Measurements from ENCODE around the gene MED15. TPM values are rescaled to one million over a fixed set of nuclear protein-coding genes. Genes with fewer than 3 reads are reported as not detected.

The MED15 gene
- total RNA-seq, 1 experiment from 2014 or later, result 94.7 TPM

DNA sequence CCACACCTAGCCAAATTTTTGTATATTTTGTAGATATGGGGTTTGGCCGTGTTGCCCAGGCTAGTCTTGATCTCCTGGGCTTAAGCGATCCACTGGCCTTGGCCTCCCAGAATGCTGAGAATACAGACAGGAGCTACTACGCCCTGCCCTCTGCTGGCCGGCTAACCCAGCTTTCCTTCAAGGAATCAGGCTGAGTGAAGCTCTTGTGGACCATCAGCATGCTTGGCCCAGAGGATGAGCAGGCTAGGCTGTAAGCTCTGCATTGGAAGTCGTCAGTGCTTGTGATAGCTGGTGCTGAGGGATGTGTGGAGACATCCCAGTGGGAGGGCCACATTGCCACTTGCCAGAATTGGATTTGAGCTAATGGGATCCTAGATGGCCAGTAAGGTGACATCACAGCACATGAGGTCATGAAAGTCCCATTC, 60.6 kb downstream of the MED15 start:
- peaks cover 6% of the 10 kb centered on the region for H3K4me1 Mint-ChIP-seq (ENCODE audit: low read depth, unreplicated experiment)
- H3K36me3 Mint-ChIP-seq (ENCODE audit: insufficient read depth, unreplicated experiment), result peaks cover 93% of the 10 kb centered on the region
- H3K4me3 Mint-ChIP-seq (ENCODE audit: unreplicated experiment), result no peak overlapping the region
- H3K9me3 Mint-ChIP-seq (ENCODE audit: unreplicated experiment), result no peaks in the 10 kb centered on the region
- CTCF ChIA-PET, result interaction anchor here (0.5 to 2.0 kb wide), 14 partner anchors 15 to 150 kb away, joined by 3 to 22 read pairs (median 3); partner anchors contain the start of genes KLHL22 and MED15
- BruUV-seq (replicated peaks), result no TSS peak
- intact Hi-C loops (cut with micrococcal nuclease; ENCODE audit: unreplicated experiment), result no loop called here
- H3K9me3 ChIP-seq, result no peaks in the 10 kb centered on the region
- no peaks in the 10 kb centered on the region for H3K27me3 ChIP-seq (replicated peaks; ENCODE audit: control insufficient read depth, insufficient read depth, low read length)
- DNase-seq, result peak in 1 of 2 experiments; percentile 37
- peaks cover 13% of the 10 kb centered on the region for H3K4me1 ChIP-seq
- POLR2A ChIA-PET, result no interaction called here
- no peak overlapping the region for H3K4me3 ChIP-seq (ENCODE audit: low read depth, low read length)
- no peaks in the 10 kb centered on the region for H3K27me3 Mint-ChIP-seq (ENCODE audit: insufficient read depth, unreplicated experiment)
- TF ChIP-seq, protein P1, sequence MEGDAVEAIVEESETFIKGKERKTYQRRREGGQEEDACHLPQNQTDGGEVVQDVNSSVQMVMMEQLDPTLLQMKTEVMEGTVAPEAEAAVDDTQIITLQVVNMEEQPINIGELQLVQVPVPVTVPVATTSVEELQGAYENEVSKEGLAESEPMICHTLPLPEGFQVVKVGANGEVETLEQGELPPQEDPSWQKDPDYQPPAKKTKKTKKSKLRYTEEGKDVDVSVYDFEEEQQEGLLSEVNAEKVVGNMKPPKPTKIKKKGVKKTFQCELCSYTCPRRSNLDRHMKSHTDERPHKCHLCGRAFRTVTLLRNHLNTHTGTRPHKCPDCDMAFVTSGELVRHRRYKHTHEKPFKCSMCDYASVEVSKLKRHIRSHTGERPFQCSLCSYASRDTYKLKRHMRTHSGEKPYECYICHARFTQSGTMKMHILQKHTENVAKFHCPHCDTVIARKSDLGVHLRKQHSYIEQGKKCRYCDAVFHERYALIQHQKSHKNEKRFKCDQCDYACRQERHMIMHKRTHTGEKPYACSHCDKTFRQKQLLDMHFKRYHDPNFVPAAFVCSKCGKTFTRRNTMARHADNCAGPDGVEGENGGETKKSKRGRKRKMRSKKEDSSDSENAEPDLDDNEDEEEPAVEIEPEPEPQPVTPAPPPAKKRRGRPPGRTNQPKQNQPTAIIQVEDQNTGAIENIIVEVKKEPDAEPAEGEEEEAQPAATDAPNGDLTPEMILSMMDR (IDR thresholded peaks at IDR 0.05; ENCODE audit: insufficient read depth in 1 of 2, low read depth in 1 of 2, low read length in 1 of 2, severe bottlenecking in 1 of 2, unreplicated experiment in 1 of 2), result peak in 1 of 2 experiments; percentile 32
- no peak overlapping the region for H3K27ac Mint-ChIP-seq (ENCODE audit: unreplicated experiment)
- peaks cover 10% of the 10 kb centered on the region for H3K36me3 ChIP-seq (ENCODE audit: control insufficient read depth, insufficient read depth, low read length)

DNA sequence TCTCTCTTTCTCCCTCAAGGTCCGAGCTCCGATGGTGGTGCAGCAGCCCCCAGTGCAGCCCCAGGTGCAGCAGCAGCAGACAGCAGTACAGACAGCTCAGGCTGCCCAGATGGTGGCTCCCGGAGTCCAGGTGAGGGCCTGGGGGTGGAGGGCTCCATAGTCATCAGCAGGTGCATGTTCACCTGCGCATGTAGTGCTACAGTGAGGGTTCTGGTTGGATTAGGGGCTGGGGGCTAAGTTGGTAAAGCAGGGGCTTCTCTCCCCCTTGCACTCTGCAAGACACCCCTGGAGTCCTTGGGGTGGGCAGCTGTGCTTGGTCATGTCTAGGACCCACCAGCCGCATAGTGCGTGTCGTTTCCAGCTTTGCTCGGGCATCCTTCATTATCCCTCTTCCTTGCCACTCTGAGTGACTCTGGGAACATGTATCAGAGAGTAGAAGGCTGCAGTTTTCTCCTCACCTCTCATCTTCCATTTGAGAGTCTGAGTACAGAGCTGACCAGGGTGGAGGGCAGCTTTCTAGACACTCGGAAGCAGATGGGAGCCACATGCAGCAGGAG, 61.2 kb downstream of the MED15 start:
- Histone ChIP-seq H3K4me1 (peaks cover 13% of the 10 kb centered on the region), H3K4me3 (ENCODE audit: low read depth, low read length) (no peak overlapping the region), H3K27me3 (replicated peaks; ENCODE audit: control insufficient read depth, insufficient read depth, low read length) (no peaks in the 10 kb centered on the region), H3K9me3 (no peaks in the 10 kb centered on the region), H3K36me3 (ENCODE audit: control insufficient read depth, insufficient read depth, low read length) (peaks cover 12% of the 10 kb centered on the region)
- no peak for DNase-seq
- Mint-ChIP-seq H3K4me3 (ENCODE audit: unreplicated experiment) (no peak overlapping the region), H3K36me3 (ENCODE audit: insufficient read depth, unreplicated experiment) (peaks cover 97% of the 10 kb centered on the region), H3K27ac (ENCODE audit: unreplicated experiment) (no peak overlapping the region), H3K9me3 (ENCODE audit: unreplicated experiment) (no peaks in the 10 kb centered on the region), H3K27me3 (ENCODE audit: insufficient read depth, unreplicated experiment) (no peaks in the 10 kb centered on the region), H3K4me1 (ENCODE audit: low read depth, unreplicated experiment) (peaks cover 6% of the 10 kb centered on the region)
- TF ChIP-seq, protein P1 (IDR thresholded peaks at IDR 0.05; ENCODE audit: insufficient read depth in 1 of 2, low read depth in 1 of 2, low read length in 1 of 2, severe bottlenecking in 1 of 2, unreplicated experiment in 1 of 2), result no peak
- POLR2A ChIA-PET, result no interaction called here
- no TSS peak for BruUV-seq (replicated peaks)
- CTCF ChIA-PET, result interaction anchor here (0.5 to 2.0 kb wide), 11 partner anchors 16 to 150 kb away, joined by 3 to 22 read pairs (median 3); partner anchors contain the start of gene MED15
- intact Hi-C loops (cut with micrococcal nuclease; ENCODE audit: unreplicated experiment), result no loop called here

DNA sequence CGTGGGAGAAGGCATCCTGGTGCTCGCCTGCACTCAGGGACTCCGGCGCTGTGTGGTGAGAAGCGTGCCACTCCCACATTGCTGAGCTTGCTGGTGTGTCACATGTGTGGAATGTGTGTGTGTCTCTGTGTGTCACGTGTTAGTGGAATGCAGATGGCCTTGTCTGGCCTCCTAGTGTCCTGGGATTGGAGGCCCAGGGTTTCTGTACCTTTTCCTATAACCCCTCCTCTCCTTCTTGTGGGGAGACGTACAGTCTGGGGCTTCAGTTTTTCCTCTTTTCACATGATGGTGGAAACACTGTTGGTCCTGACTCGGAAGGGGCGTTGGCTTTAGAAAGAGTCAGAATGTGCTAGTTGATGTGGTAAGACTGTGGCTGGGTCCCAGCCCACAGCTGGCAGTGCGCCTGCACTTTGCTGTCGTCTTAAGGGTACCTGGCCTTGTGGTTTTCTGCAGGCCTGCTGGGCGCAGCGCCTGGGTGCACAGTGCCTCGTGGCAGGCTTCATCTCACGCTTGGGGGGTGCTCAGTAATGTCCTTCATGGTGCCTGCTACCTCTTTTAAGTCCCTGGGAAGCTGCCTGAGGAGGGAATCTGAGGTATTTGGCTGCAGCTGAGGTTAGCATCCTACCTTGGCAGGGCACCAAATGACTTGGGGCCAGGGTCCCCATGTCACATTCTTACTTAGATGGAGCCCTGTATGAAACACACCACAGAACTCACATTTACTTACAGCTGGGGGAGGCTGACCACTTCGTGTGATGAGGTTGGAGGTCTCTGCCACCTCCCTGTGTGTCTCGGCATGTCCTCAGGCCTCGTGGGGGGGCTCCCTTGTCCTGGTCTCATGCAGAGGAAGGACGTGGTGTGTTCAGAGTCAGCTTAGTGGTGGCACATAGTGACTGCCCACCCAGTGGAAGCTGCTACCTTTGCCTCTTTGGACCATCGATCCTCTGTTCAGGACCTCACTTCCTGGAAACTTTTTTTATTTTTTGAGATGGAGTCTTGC, 61.9 kb downstream of the MED15 start:
- POLR2A ChIA-PET, result no interaction called here

More for the DNA sequence above, 61.9 kb downstream of the MED15 start:
- DNase-seq, result peak; percentile 57 to 69
- Mint-ChIP-seq H3K4me1 (ENCODE audit: low read depth, unreplicated experiment) (peaks cover 6% of the 10 kb centered on the region), H3K27me3 (ENCODE audit: insufficient read depth, unreplicated experiment) (no peaks in the 10 kb centered on the region), H3K27ac (ENCODE audit: unreplicated experiment) (peak overlapping the region; percentile 67), H3K36me3 (ENCODE audit: insufficient read depth, unreplicated experiment) (peaks cover 97% of the 10 kb centered on the region), H3K4me3 (ENCODE audit: unreplicated experiment) (no peak overlapping the region), H3K9me3 (ENCODE audit: unreplicated experiment) (no peaks in the 10 kb centered on the region)
- Histone ChIP-seq H3K4me3 (ENCODE audit: low read depth, low read length) (no peak overlapping the region), H3K36me3 (ENCODE audit: control insufficient read depth, insufficient read depth, low read length) (peaks cover 12% of the 10 kb centered on the region), H3K9me3 (no peaks in the 10 kb centered on the region), H3K27me3 (replicated peaks; ENCODE audit: control insufficient read depth, insufficient read depth, low read length) (no peaks in the 10 kb centered on the region), H3K4me1 (peaks cover 13% of the 10 kb centered on the region)
- intact Hi-C loops (cut with micrococcal nuclease; ENCODE audit: unreplicated experiment), result no loop called here
- TSS peak; percentile 48 for BruUV-seq (replicated peaks)
- CTCF ChIA-PET, result interaction anchor here (0.7 to 2.0 kb wide), 3 partner anchors 9 to 151 kb away, joined by 3 to 22 read pairs (median 3); no protein-coding TSS in a partner anchor
- TF ChIP-seq, protein P1 (IDR thresholded peaks at IDR 0.05; ENCODE audit: insufficient read depth in 1 of 2, low read depth in 1 of 2, low read length in 1 of 2, severe bottlenecking in 1 of 2, unreplicated experiment in 1 of 2), result no peak

Measured in Caco-2 (cell line).